Stimulated activated naive CD4-positive, alpha-beta T cell treated with Interleukin-2 at 50 U/mL for 16 hours (primary cell): ENCODE measurements around the gene GRK4.
A peak's percentile ranks its signal among the peaks of the same experiment; 100 is the strongest.
"Not testable (repeated sequence)": the region's sequence is repeated elsewhere in the genome, so short reads cannot be mapped to it uniquely, and the experiment has no call there.

Source experiments
- DNase-seq: peaks from one replicate; lab custom pipeline; 2025; lab: John Stamatoyannopoulos, UW

Gene GRK4

GRCh38 chr4:2941138-2942036 is 22.0 kb upstream of the GRK4 start:
- no peak for DNase-seq

- DNase-seq, result no peak
Observed at GRCh38 chr4:2942037-2942531, 21.3 kb upstream of the GRK4 start.

GRCh38 chr4:2942532-2943363 is 20.6 kb upstream of the GRK4 start:
- DNase-seq, result peak; percentile 22

- DNase-seq, result no peak
Observed at GRCh38 chr4:2943364-2944090, 19.8 kb upstream of the GRK4 start.

- DNase-seq, result no peak
Observed at GRCh38 chr4:2944091-2944482, 19.3 kb upstream of the GRK4 start.

GRCh38 chr4:2944586-2945526 is 18.5 kb upstream of the GRK4 start:
- DNase-seq, result no peak

- not testable (repeated sequence) for DNase-seq
Observed at GRCh38 chr4:2945619-2946604, 17.5 kb upstream of the GRK4 start.

- no peak for DNase-seq
Observed at GRCh38 chr4:2946812-2947600, 16.4 kb upstream of the GRK4 start.

GRCh38 chr4:2947926-2948325 is 15.4 kb upstream of the GRK4 start:
- no peak for DNase-seq

- peak; percentile 10 for DNase-seq
Observed at GRCh38 chr4:2948895-2949781, 14.2 kb upstream of the GRK4 start.

- no peak for DNase-seq
Observed at GRCh38 chr4:2949782-2950125, 13.6 kb upstream of the GRK4 start.

- DNase-seq, result no peak
Observed at GRCh38 chr4:2950221-2950989, 13.0 kb upstream of the GRK4 start.

GRCh38 chr4:2953496-2953895 is 9.9 kb upstream of the GRK4 start:
- no peak for DNase-seq

- peak; percentile 85 for DNase-seq
Observed at GRCh38 chr4:2954358-2955185, 8.8 kb upstream of the GRK4 start.

GRCh38 chr4:2955186-2956044 is 8.0 kb upstream of the GRK4 start:
- not testable (repeated sequence) for DNase-seq
